ENCODE measurements around the gene CDH11.

Gene CDH11

DNA sequence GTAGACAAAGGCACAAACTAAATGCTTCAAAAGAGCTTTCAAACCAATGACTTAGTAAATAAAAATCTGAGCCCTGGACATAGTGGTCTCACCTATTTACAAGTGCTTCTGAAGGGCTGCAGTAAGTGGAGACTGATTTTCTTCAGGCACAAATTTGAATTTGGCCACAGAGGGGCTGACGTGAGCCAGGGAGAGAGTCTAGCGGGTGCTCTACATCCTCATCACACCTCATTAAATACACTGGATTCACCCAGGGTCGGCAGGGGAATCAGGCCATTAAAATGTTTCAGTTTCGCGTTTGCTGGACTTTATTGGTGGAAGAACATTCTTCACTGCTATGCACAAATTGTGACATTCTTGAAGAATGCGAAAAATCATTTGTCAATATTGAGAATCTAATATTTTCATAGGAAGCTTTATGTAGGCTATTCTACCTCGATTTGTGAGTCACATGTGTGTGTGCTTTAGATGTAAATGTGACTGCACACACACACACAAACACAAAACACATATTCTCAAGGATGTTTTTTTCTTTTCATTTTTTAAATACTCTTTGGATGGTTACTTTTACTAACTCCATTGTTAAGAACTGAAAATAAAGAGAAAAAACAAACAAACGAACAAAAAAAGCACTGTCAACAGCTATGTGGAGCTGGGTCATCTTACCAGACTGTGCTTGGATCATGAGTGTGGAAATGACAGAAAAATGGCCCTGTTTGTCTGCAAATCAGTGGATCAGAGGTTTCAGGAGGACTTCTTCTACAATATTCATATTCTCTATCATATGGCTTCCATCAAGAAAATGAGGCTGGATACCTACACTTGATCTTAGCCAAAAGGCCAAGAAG is 58.9 kb downstream of the CDH11 start:
- Histone ChIP-seq H3K4me3 (replicated peaks; ENCODE audit: insufficient read depth, low read length) (no peak overlapping the region), H3K27ac (replicated peaks) (no peak overlapping the region), H3K27me3 (ENCODE audit: insufficient read depth, poor library complexity, severe bottlenecking) (peaks cover 3% of the 10 kb centered on the region)
- no peak for DNase-seq (ENCODE audit: low read depth in 1 of 2, low spot score in 1 of 2)
- TF ChIP-seq, protein P1, sequence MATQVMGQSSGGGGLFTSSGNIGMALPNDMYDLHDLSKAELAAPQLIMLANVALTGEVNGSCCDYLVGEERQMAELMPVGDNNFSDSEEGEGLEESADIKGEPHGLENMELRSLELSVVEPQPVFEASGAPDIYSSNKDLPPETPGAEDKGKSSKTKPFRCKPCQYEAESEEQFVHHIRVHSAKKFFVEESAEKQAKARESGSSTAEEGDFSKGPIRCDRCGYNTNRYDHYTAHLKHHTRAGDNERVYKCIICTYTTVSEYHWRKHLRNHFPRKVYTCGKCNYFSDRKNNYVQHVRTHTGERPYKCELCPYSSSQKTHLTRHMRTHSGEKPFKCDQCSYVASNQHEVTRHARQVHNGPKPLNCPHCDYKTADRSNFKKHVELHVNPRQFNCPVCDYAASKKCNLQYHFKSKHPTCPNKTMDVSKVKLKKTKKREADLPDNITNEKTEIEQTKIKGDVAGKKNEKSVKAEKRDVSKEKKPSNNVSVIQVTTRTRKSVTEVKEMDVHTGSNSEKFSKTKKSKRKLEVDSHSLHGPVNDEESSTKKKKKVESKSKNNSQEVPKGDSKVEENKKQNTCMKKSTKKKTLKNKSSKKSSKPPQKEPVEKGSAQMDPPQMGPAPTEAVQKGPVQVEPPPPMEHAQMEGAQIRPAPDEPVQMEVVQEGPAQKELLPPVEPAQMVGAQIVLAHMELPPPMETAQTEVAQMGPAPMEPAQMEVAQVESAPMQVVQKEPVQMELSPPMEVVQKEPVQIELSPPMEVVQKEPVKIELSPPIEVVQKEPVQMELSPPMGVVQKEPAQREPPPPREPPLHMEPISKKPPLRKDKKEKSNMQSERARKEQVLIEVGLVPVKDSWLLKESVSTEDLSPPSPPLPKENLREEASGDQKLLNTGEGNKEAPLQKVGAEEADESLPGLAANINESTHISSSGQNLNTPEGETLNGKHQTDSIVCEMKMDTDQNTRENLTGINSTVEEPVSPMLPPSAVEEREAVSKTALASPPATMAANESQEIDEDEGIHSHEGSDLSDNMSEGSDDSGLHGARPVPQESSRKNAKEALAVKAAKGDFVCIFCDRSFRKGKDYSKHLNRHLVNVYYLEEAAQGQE (IDR thresholded peaks at IDR 0.05; ENCODE audit: insufficient replicate concordance, low read depth): no peak
- no peak for TF ChIP-seq GABPA (IDR thresholded peaks at IDR 0.05; ENCODE audit: low read depth)

DNA sequence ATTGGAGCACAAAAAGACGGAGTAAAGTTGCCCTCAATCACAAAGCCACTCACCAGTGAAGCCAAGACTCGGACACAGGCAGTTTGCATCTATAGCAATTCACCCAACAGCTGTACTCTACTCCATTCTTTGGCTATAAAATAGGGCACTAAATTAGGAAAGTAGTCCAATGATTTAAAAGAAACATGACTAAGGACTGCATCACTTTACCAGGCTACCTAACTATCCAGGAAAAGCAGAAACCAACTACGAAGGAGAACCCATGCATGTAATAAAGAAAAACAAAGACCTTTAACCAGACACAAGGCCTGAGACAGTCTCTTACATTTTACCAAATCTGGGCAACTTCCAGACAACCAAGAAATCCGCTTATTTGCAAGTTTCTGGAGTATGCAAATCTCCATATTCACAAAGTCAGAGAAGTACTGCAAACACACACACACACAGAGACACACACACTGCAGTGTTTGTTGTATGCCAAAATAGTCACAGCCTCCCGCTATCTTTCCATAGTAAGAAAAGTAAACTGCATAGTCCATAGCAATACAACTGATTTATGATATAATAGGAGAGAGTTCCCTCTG is 59.8 kb downstream of the CDH11 start:
- no peak for DNase-seq (ENCODE audit: low read depth in 1 of 2, low spot score in 1 of 2)
- no peak overlapping the region for H3K4me3 ChIP-seq (replicated peaks; ENCODE audit: insufficient read depth, low read length)
- no peak overlapping the region for H3K27ac ChIP-seq (replicated peaks)
- peaks cover 3% of the 10 kb centered on the region for H3K27me3 ChIP-seq (ENCODE audit: insufficient read depth, poor library complexity, severe bottlenecking)
- TF ChIP-seq, protein P2, sequence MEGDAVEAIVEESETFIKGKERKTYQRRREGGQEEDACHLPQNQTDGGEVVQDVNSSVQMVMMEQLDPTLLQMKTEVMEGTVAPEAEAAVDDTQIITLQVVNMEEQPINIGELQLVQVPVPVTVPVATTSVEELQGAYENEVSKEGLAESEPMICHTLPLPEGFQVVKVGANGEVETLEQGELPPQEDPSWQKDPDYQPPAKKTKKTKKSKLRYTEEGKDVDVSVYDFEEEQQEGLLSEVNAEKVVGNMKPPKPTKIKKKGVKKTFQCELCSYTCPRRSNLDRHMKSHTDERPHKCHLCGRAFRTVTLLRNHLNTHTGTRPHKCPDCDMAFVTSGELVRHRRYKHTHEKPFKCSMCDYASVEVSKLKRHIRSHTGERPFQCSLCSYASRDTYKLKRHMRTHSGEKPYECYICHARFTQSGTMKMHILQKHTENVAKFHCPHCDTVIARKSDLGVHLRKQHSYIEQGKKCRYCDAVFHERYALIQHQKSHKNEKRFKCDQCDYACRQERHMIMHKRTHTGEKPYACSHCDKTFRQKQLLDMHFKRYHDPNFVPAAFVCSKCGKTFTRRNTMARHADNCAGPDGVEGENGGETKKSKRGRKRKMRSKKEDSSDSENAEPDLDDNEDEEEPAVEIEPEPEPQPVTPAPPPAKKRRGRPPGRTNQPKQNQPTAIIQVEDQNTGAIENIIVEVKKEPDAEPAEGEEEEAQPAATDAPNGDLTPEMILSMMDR (IDR thresholded peaks at IDR 0.05; ENCODE audit: insufficient read depth, low read length): no peak
- TF ChIP-seq POLR2AphosphoS5 (IDR thresholded peaks at IDR 0.05; ENCODE audit: low read depth) (no peak), GABPA (IDR thresholded peaks at IDR 0.05; ENCODE audit: low read depth) (no peak), SPI1 (IDR thresholded peaks at IDR 0.05; ENCODE audit: borderline replicate concordance, low read depth) (no peak)
- TF ChIP-seq, protein P1 (IDR thresholded peaks at IDR 0.05; ENCODE audit: insufficient replicate concordance, low read depth): no peak

DNA sequence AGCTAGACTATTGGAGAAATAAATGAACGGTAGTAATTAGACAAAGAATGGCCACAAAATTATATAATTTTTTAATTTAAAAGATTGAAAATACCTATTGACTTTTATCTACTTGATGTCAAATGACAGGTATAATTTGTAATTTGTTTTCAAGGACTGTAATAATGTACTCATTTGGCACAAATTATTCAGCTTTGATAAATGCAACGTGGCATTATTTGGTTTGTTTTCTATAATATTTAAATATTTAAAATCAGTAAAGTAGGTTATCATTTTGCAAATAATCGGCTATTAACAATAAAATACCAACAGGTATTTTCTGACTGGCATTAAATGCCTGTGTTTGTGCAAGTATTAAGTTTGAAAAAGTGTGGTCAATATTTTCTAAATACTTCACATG is 60.6 kb downstream of the CDH11 start:
- no peak overlapping the region for H3K4me3 ChIP-seq (replicated peaks; ENCODE audit: insufficient read depth, low read length)
- H3K27ac ChIP-seq (replicated peaks): no peak overlapping the region
- peaks cover 3% of the 10 kb centered on the region for H3K27me3 ChIP-seq (ENCODE audit: insufficient read depth, poor library complexity, severe bottlenecking)
- no peak for DNase-seq (ENCODE audit: low read depth in 1 of 2, low spot score in 1 of 2)
- TF ChIP-seq, protein P1 (IDR thresholded peaks at IDR 0.05; ENCODE audit: insufficient replicate concordance, low read depth): no peak
- TF ChIP-seq POLR2AphosphoS5 (IDR thresholded peaks at IDR 0.05; ENCODE audit: low read depth) (no peak), GABPA (IDR thresholded peaks at IDR 0.05; ENCODE audit: low read depth) (no peak), SPI1 (IDR thresholded peaks at IDR 0.05; ENCODE audit: borderline replicate concordance, low read depth) (no peak)
- TF ChIP-seq, protein P2 (IDR thresholded peaks at IDR 0.05; ENCODE audit: insufficient read depth, low read length): no peak
